GM12878 (cell line): Measurements from ENCODE around the gene OSTN. TPM values are rescaled to one million over a fixed set of nuclear protein-coding genes. Genes with fewer than 3 reads are reported as not detected.

ENCODE experiments used
- CEBPZ ChIP-seq: fragments of 150-350 bp; IDR thresholded peaks from 2 replicates; pipeline ENCODE4 v1.6.1; 2016; ENCODE audit warnings: low read depth, low read length
- CUX1 ChIP-seq: IDR thresholded peaks from 2 replicates; pipeline ENCODE4 v1.6.1; 2012; ENCODE audit warnings: improper control_type of control experiment, low read depth, low read length; ENCODE audit not compliant: insufficient replicate concordance
- E2F4 ChIP-seq: IDR thresholded peaks from 2 replicates; pipeline ENCODE4 v1.6.1; 2012; ENCODE audit warnings: low read depth, low read length, improper control_type of control experiment
- ESRRA ChIP-seq: IDR thresholded peaks from 2 replicates; pipeline ENCODE4 v1.6.1; 2012; ENCODE audit warnings: mild to moderate bottlenecking, low read length, improper control_type of control experiment
- FOS ChIP-seq: IDR thresholded peaks from 3 replicates; pipeline ENCODE4 v1.6.1; 2011; ENCODE audit warnings: borderline replicate concordance; ENCODE audit not compliant: insufficient read length; ENCODE audit errors: extremely low read depth
- FOXM1 ChIP-seq: IDR thresholded peaks from 2 replicates; pipeline ENCODE4 v1.6.1; 2012; ENCODE audit warnings: low read depth, mild to moderate bottlenecking, inconsistent platforms, low read length, moderate library complexity
- PRDM15 ChIP-seq: fragments of 450-650 bp; formaldehyde crosslinking; IDR thresholded peaks from 2 replicates; pipeline ENCODE4 v1.4.0; 2020; ENCODE audit warnings: mild to moderate bottlenecking, moderate library complexity
- RAD21 ChIP-seq: IDR thresholded peaks from 2 replicates; pipeline ENCODE4 v1.6.1; 2011; ENCODE audit warnings: mild to moderate bottlenecking, low read depth, low read length, moderate library complexity; ENCODE audit not compliant: insufficient read depth
- SIX5 ChIP-seq: IDR thresholded peaks from 2 replicates; pipeline ENCODE4 v1.6.1; 2011; ENCODE audit warnings: mild to moderate bottlenecking, low read depth, low read length, moderate library complexity; ENCODE audit not compliant: severe bottlenecking
- SUZ12 ChIP-seq: fragments of 200-600 bp; sonication (generic); IDR thresholded peaks from one replicate; pipeline ENCODE4 v1.6.1; 2018; ENCODE audit warnings: antibody characterized with exemption, mild to moderate bottlenecking; ENCODE audit not compliant: unreplicated experiment
- USF2 ChIP-seq: IDR thresholded peaks from 2 replicates; pipeline ENCODE4 v1.6.1; 2011; ENCODE audit warnings: low read depth, low read length, improper control_type of control experiment, borderline replicate concordance
- ZBTB33 ChIP-seq: fragments of 450-650 bp; IDR thresholded peaks from 2 replicates; pipeline ENCODE4 v1.6.1; 2017; ENCODE audit warnings: mild to moderate bottlenecking
- polyA plus RNA-seq, 11 experiments: library from polyadenylated mRNA; depleted of rRNA in 4 of 11; unstranded in 6 of 11; stranded (reverse) in 5 of 11; fragments of >200 nt; fragmentation: Nextera tagmentation in 4 of 11; fragmentation: Illumina TruSeq in 1 of 11; extraction: Ambion mirVana in 4 of 11; extraction: Trizol in 1 of 11; gene quantifications; 1 replicate in 1 of 11; 2 replicates in 10 of 11; pipeline versions ENCODE4 v1.2.1 to v1.2.3, GENCODE V29; 2011 to 2016; ENCODE audit warnings: inconsistent platforms in 2 of 11, missing spikeins in 2 of 11, low read depth in 1 of 11
- total RNA-seq, 4 experiments: library from RNA; depleted of rRNA in 3 of 4; stranded (reverse); fragments of >200 nt in 3 of 4; fragmentation: Illumina TruSeq in 1 of 4; extraction: Trizol in 1 of 4; gene quantifications; 2 replicates each; pipeline versions ENCODE4 v1.2.1 to v1.2.3, GENCODE V29; 2013 to 2021

OSTN gene
- total and polyA plus RNA-seq, 10 of the 15 experiments (the other 5 are each of a cell fraction or from before 2014, with no cell fraction given): 0.04 to 0.27 (median 0.06) TPM; not detected in 6

- TF ChIP-seq E2F4 (no peak), SIX5 (no peak), ZBTB33 (no peak; the same call in 1 of the 2 replicates), CEBPZ (no peak), PRDM15 (CRISPR knock-in tag) (no peak), FOS (no peak), ESRRA (no peak), CUX1 (no peak), RAD21 (no peak), SUZ12 (no peak), USF2 (no peak), FOXM1 (peak; percentile 94)
Measured at GRCh38 chr3:191296041-191296541, 97.0 kb downstream of the OSTN start (continued).
